ENCODE results near the gene EPHA1. TPM values are rescaled to one million over a fixed set of nuclear protein-coding genes. Genes with fewer than 3 reads are reported as not detected.

EPHA1 gene
- total RNA-seq, 4 donors from 2014 or later, result 0.87 to 3.6 TPM; not detected in 2

DNA sequence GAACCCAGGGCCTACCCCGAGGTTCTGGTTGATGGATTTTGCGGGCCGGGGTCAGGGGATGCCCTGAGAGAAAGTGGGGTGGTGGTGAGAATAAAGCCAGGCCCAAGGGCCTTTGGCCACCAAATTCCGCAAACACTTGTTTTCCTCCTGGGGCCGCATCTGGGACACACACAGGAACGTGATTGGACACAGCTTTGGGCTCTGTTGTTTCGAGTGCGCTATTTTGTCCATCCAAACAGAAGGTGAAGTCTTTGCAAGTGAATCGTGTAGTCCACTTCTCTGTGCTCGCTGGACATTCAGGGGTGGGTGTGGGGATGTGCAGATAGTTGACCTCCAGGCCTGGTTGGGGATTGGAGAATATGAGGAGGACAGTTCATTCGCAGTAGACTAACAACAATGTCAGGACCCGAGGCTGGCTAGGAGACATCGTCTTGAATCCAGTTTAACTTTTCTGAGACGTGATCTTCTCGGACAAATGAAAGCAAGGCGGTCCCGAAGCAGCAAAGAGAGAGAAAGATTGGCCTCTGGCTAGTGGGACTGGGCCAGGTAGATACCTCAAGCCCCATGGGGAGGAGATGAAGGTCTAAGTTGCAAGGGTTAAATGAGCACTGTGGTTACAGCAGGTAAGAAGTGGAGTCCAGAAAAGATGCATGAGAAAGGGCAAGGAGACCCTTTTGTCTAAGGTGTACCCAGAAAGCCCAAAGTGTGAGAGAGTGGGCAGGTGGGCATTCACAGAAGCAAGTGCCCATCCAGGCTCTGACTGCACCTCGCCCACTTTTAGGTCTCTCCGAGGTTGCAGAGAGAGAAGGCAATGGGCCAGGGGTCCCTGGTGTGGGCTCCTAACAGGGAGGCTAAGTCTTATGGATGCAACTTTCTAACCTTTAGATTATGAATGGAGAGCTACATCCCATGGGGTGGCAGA, 45.4 kb downstream of the EPHA1 start:
- Histone ChIP-seq H3K9me3 (no peaks in the 10 kb centered on the region), H3K4me1 (peaks cover 0 to 23% (median 9%) of the 10 kb centered on the region in 4 donors), H3K27me3 (peaks cover 0 to 39% of the 10 kb centered on the region in 2 donors), H3K36me3 (no peaks in the 10 kb centered on the region), H3K27ac (no peak overlapping the region), H3K4me3 (peak overlapping the region in 3 of 4 donors; percentile 29 to 78 (median 42))
- DNase-seq (ENCODE audit: low spot score in 2 of 2), result no peak
- TF ChIP-seq EP300 (IDR thresholded peaks at IDR 0.05) (no peak), POLR2A (IDR thresholded peaks at IDR 0.05) (no peak)
- TF ChIP-seq, protein P1, sequence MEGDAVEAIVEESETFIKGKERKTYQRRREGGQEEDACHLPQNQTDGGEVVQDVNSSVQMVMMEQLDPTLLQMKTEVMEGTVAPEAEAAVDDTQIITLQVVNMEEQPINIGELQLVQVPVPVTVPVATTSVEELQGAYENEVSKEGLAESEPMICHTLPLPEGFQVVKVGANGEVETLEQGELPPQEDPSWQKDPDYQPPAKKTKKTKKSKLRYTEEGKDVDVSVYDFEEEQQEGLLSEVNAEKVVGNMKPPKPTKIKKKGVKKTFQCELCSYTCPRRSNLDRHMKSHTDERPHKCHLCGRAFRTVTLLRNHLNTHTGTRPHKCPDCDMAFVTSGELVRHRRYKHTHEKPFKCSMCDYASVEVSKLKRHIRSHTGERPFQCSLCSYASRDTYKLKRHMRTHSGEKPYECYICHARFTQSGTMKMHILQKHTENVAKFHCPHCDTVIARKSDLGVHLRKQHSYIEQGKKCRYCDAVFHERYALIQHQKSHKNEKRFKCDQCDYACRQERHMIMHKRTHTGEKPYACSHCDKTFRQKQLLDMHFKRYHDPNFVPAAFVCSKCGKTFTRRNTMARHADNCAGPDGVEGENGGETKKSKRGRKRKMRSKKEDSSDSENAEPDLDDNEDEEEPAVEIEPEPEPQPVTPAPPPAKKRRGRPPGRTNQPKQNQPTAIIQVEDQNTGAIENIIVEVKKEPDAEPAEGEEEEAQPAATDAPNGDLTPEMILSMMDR (IDR thresholded peaks at IDR 0.05), result no peak
- 39 to 51% methylated on average over 15 to 19 of the region's 19 CpGs for WGBS, 2 donors

DNA sequence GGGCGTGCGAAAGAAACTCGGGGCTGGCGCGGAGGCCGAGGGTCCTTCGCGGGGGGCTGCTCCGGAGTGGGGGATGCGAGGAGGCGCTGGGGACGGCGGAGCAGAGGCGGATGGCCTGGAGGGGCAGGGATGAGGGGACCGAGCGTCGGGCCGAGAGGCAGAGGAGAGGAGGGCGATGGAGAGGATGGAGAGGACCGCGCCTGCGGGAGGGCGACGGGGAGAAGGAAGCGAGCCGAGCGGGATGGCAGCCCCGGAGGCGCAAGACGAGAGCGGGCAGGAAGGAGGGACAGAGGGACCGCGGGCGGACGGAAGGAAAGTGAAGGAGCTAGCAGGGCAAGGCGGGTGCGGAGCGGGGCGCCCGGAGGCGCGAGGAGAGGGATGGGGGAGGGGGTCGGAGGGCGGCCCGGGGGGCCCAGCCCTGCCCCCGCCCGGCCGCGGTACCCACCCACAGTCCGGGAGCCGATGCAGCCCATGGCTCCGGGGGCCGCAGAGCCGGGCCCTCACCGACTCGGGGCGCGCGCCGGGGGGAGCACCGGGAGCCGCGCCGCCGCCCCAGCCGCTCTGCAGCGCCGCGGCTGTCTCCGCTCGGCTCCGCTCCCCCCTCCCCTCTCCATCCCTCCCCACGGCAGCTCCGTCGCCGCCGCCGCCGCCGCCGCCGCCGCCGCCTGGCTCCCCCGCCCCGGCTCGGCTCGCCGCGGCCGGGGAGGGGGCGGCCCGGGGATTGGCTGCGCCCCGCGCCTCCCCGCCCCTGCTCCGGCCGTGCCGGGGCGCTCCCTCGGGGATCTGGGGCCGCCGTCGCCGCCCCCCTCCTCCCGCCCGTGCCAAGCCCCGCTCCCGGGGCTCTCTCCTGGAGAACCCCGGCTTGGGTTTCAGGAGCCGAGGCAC, 46.3 kb downstream of the EPHA1 start, which contains the start of gene FAM131B:
Gene FAM131B, minus strand, starts transcription at position 583 of the 885 bp plus-strand sequence. Its CDS starts 110 bp downstream, at position 473.
- peak within 1 kb of the TSS in 1 of 4 donors; percentile 52 for H3K27ac ChIP-seq
- 2% methylated on average over 36 to 68 of the region's 112 CpGs for WGBS, 2 donors

DNA sequence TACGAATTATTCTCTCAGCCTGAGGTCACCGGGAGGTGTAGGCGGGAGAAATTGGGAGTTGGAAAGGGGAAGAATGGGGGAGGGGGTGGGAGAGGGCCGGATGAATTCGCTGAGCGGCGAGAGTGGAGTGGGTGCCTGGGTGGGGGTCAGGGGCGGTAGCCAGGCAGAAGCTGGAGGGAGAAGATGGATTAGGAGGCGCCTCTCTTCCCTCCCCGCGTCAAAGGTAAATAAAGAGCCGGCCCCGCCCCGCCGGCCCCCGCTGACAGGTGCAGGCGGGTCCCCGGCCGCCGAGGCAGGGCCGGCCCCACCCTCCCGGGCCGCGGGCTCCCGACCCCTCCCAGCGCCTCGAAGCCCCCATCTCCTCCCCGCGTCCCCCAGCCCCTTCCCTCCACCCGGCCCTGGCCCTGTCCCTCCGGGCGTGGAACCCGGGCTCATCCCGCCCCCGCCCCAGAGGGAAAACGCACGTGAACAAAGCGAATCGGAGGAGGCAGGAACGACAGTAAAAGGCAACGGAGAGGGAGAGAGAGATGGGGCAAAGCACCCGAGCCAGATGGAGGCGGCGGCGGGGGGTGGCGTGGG, 47.0 kb downstream of the EPHA1 start:
- Histone ChIP-seq H3K4me1 (peaks cover 0 to 23% (median 9%) of the 10 kb centered on the region in 4 donors), H3K36me3 (no peaks in the 10 kb centered on the region), H3K9me3 (no peaks in the 10 kb centered on the region), H3K27me3 (peaks cover 0 to 39% of the 10 kb centered on the region in 2 donors), H3K27ac (peak overlapping the region in 1 of 4 donors; percentile 52), H3K4me3 (peak overlapping the region; percentile 42 to 78 (median 50))
- DNase-seq (ENCODE audit: low spot score in 2 of 2), result no peak
- TF ChIP-seq EP300 (IDR thresholded peaks at IDR 0.05) (no peak), POLR2A (IDR thresholded peaks at IDR 0.05) (no peak)
- TF ChIP-seq, protein P1 (IDR thresholded peaks at IDR 0.05), result no peak
- WGBS, 2 donors, result 2 to 4% methylated on average over 29 to 46 of the region's 46 CpGs

More for the DNA sequence above, 46.3 kb downstream of the EPHA1 start, which contains the start of gene FAM131B:
- peak within 1 kb of the TSS; percentile 42 to 78 (median 50) for H3K4me3 ChIP-seq
- TF ChIP-seq, protein P1 (IDR thresholded peaks at IDR 0.05), result no peak
- TF ChIP-seq EP300 (IDR thresholded peaks at IDR 0.05), result no peak
- peaks cover 0 to 39% of the 10 kb centered on the region in 2 donors for H3K27me3 ChIP-seq
- DNase-seq (ENCODE audit: low spot score in 2 of 2), result no peak
- peaks cover 0 to 23% (median 9%) of the 10 kb centered on the region in 4 donors for H3K4me1 ChIP-seq
- H3K36me3 ChIP-seq, result no peaks in the 10 kb centered on the region
- no peaks in the 10 kb centered on the region for H3K9me3 ChIP-seq

DNA sequence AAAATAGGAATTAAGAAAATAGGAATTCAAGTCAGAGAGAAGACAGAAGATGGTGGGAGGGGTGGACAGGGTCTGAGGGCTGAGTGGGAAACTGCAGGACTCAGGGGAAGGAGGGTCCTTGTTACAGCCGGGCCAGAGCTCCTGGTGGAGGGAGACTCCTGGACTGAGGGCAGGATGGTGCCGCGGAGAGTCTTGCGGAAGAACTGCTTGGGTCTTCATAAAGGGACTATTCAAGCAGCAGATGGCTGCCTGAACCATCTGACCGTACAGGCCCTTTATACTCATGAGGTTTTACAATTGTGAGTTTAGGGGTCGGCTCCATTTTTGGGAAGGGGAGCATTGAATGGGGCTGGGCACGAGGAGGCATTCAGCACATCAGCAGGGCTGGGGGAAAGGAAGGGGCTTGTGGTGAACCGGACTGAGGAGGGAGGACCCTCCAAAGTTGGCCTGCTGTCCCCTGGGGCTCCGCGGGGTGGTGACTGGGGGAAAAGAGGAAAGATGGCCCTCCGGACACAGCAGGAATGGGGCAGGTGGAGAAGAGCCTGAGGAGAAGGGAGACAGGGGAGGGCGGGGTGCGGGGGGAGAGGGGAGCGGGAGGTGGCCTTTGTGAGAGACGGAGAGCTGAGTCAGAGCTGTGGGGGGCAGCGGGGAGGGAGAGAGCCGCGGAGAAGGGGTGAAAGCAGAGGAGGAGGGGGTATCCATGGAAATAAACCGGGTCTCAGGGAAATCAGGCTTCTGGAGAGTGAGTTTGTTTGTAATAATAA, 47.7 kb downstream of the EPHA1 start:
- H3K9me3 ChIP-seq, result no peaks in the 10 kb centered on the region
- TF ChIP-seq POLR2A (IDR thresholded peaks at IDR 0.05) (no peak), EP300 (IDR thresholded peaks at IDR 0.05) (no peak)
- TF ChIP-seq, protein P1 (IDR thresholded peaks at IDR 0.05), result no peak
- no peak for DNase-seq (ENCODE audit: low spot score in 2 of 2)
- peaks cover 0 to 23% (median 9%) of the 10 kb centered on the region in 4 donors for H3K4me1 ChIP-seq
- WGBS, 2 donors, result 31 to 36% methylated on average over 19 of the region's 19 CpGs
- H3K4me3 ChIP-seq, result peak overlapping the region in 1 of 4 donors; percentile 78
- peaks cover 0 to 39% of the 10 kb centered on the region in 2 donors for H3K27me3 ChIP-seq
- H3K27ac ChIP-seq, result no peak overlapping the region
- peaks cover 0 to 5% (median 0%) of the 10 kb centered on the region in 3 donors for H3K36me3 ChIP-seq

All from tibial nerve (tissue), 4 donors.